NB4 (cell line): ENCODE results near the gene UEVLD.

Source experiments
- CTCF ChIP-seq: IDR thresholded peaks from one replicate; pipeline ENCODE4 v1.5.1; 2012; ENCODE audit warnings: low read depth, low read length
- POLR2A ChIP-seq: IDR thresholded peaks from 2 replicates; pipeline ENCODE4 v1.6.1; 2011; ENCODE audit warnings: mild to moderate bottlenecking; ENCODE audit not compliant: insufficient read length; ENCODE audit errors: extremely low read depth

- TF ChIP-seq CTCF (no peak), POLR2A (no peak)
These were observed 24.4 kb downstream of the UEVLD start for GRCh38 chr11:18564149-18564548.
